ENCODE data around the gene DLGAP3.

DLGAP3 gene

GRCh38 chr1:34865981-34866761 is 63.3 kb downstream of the DLGAP3 start:
- DNase-seq: peak; percentile 75 to 91 (median 86)

GRCh38 chr1:34865573-34865972 is 63.9 kb downstream of the DLGAP3 start:
- no peak for DNase-seq

GRCh38 chr1:34864759-34865158 is 64.7 kb downstream of the DLGAP3 start:
- no peak for DNase-seq

- no peak for DNase-seq
Observed at GRCh38 chr1:34863501-34863900, 65.9 kb downstream of the DLGAP3 start.

- DNase-seq: peak; percentile 97 to 98 (median 97)
Observed at GRCh38 chr1:34859446-34860200, 69.8 kb downstream of the DLGAP3 start, which contains the start of gene SMIM12. Gene SMIM12, minus strand, starts transcription at chr1:34859749. Its CDS starts 3,772 bp downstream, at chr1:34855977.

GRCh38 chr1:34858901-34859445 is 70.5 kb downstream of the DLGAP3 start:
- DNase-seq: peak; percentile 24 to 41 (median 35)

- DNase-seq: no peak
Observed at GRCh38 chr1:34856697-34857096, 72.8 kb downstream of the DLGAP3 start.

GRCh38 chr1:34852677-34853217 is 76.7 kb downstream of the DLGAP3 start:
- peak; percentile 92 to 94 (median 93) for DNase-seq

GRCh38 chr1:34851431-34852105 is 77.9 kb downstream of the DLGAP3 start:
- no peak for DNase-seq

- DNase-seq: no peak
Observed at GRCh38 chr1:34850382-34850781, 79.1 kb downstream of the DLGAP3 start.

GRCh38 chr1:34847094-34847493 is 82.4 kb downstream of the DLGAP3 start:
- no peak for DNase-seq

GRCh38 chr1:34846265-34846664 is 83.2 kb downstream of the DLGAP3 start:
- DNase-seq: no peak

- no peak for DNase-seq
Observed at GRCh38 chr1:34845131-34845901, 84.1 kb downstream of the DLGAP3 start.

- no peak for DNase-seq
Observed at GRCh38 chr1:34844252-34844634, 85.2 kb downstream of the DLGAP3 start.

- DNase-seq: no peak
Observed at GRCh38 chr1:34843392-34844251, 85.8 kb downstream of the DLGAP3 start.

GRCh38 chr1:34842952-34843371 is 86.5 kb downstream of the DLGAP3 start:
- DNase-seq: no peak

- no peak for DNase-seq
Observed at GRCh38 chr1:34842073-34842472, 87.4 kb downstream of the DLGAP3 start.

- DNase-seq: no peak
Observed at GRCh38 chr1:34840426-34840825, 89.0 kb downstream of the DLGAP3 start.

- DNase-seq: no peak
Observed at GRCh38 chr1:34839526-34840305, 89.7 kb downstream of the DLGAP3 start.

- DNase-seq: no peak
Observed at GRCh38 chr1:34833711-34834110, 95.7 kb downstream of the DLGAP3 start.
